Choroid plexus epithelial cell (primary cell): ENCODE measurements around the gene CYFIP2.

Experiments
- DNase-seq: peaks from one replicate; pipeline ENCODE4 v3.0.0-alpha.2; 2010; ENCODE audit warnings: low read depth
- H3K4me3 ChIP-seq: 2 replicates; pipeline ENCODE4 v1.5.1; 2011; ENCODE audit warnings: low read depth, mild to moderate bottlenecking, control low read depth, low read length, moderate library complexity
- TF ChIP-seq, protein P1 (sequence below): conservative IDR thresholded peaks from 2 replicates; pipeline ENCODE4 v1.5.1; 2011; ENCODE audit warnings: low read depth, mild to moderate bottlenecking, control low read depth, inconsistent platforms, low read length, moderate library complexity

CYFIP2 gene

DNA sequence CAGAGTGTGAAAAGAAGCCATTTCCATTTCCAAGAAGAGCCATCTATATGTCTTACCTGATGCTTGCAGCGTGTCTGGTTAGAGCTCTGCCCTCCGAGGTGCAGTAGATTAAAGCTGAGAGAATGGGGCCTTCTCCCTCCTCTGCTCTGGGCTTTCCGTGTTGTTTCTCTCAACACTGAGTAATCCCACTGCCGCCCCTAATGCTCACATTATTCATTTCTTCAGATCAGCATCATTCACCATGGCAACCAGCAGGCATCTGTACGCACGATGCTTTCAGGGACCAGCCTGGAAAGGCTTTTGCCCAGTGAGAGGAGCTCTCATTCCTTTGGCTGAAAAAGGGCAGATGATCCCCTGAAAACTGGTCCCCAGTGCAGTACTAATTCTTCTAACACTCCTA, 79.6 kb downstream of the CYFIP2 start:
- TF ChIP-seq, protein P1, sequence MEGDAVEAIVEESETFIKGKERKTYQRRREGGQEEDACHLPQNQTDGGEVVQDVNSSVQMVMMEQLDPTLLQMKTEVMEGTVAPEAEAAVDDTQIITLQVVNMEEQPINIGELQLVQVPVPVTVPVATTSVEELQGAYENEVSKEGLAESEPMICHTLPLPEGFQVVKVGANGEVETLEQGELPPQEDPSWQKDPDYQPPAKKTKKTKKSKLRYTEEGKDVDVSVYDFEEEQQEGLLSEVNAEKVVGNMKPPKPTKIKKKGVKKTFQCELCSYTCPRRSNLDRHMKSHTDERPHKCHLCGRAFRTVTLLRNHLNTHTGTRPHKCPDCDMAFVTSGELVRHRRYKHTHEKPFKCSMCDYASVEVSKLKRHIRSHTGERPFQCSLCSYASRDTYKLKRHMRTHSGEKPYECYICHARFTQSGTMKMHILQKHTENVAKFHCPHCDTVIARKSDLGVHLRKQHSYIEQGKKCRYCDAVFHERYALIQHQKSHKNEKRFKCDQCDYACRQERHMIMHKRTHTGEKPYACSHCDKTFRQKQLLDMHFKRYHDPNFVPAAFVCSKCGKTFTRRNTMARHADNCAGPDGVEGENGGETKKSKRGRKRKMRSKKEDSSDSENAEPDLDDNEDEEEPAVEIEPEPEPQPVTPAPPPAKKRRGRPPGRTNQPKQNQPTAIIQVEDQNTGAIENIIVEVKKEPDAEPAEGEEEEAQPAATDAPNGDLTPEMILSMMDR: no peak
- no peak for DNase-seq
- H3K4me3 ChIP-seq: no peak overlapping the region

DNA sequence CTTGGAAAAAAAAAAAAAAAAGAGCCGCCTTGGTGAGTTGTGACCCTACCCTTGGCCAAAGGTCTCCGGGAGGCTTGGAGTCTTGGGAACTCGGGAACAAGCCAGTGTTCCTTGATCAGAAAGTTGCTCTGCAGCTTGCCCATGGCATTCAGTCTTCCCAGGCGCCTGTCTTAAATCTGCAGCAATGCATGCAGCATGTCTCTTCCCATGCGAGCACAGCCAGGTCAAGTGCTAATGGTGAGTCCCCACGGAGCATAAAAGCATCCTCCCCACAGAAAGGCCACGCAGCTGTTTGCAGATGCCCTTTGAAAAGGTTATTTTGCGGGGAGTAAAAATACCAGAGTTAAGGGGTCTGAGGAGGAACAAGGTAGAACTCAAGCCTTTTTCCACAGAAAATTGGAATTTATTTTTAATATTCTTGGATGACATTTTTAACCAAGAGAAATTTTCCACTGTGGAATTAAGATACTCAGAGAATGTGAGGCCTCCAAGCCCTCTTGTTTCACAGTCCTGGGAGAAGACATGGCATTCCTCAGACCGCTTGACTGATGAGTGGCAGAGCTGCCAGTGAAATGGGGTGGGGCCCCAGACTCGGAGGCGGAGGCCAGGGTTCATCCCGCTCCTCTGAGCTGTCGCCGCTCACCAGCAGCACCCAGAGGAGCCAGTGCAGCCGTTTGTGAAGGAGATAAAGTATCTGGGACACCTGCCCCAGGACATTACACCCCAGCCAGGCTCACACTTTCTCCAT, 81.6 kb downstream of the CYFIP2 start:
- H3K4me3 ChIP-seq: no peak overlapping the region
- TF ChIP-seq, protein P1: no peak
- no peak for DNase-seq

DNA sequence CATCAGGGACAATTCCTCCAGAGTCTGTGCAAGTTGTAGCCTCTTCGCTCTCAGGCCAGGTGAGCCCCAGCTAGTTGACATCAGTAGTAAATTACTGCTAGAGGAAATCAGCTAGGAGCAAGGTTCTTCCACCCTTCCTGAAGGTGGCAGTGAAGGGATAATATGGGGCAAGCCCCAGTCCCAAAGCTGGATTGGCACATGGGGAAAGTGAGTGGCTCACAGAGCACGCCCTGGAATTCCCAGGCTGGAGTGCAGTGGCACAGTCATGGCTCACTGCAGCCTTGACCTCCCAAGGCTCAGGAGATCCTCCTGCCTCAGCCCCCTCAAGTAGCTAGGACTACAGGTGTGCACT, 82.1 kb downstream of the CYFIP2 start:
- TF ChIP-seq, protein P1: no peak
- DNase-seq: no peak
- no peak overlapping the region for H3K4me3 ChIP-seq

DNA sequence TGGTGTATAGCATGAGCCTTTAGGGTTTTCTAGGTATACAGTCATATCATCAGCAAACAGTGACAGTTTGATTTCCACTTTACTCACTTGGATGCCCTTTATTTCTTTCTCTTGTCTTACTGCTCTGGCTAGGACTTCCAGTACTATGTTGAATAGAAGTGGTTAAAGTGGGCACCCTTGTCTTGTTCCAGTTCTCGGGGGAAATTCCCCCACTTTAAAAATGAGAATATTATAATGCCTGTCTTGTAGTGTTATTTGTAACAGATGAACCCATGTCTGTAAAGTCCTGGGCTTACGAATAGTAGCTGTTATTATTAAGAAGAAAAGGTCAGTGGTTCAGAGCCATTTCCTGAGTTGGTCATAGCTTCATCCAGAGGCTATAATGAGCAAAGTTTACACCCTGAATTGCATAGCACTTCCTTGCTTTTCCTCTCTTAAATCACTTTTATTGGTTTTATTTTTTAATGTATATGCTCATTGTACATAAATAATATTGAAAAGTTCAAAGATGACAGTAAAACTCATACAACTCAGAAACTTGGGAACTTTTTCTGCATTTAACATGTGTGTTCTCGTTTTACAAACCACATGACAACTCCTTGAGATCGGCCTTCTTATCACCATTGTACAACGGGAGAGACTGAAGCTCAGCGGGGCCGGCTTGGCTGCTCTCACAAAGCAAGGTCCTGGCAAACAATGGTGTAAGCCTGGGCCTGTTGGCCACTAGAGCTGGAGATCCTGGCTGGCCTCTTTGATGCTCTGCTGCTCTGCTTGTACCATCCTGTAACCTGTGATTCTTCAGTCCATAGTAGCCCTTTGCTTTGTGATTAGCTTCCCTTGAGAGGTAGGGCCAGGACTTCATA, 85.2 kb downstream of the CYFIP2 start:
- no peak overlapping the region for H3K4me3 ChIP-seq
- peak; percentile 57 for DNase-seq
- TF ChIP-seq, protein P1: no peak

DNA sequence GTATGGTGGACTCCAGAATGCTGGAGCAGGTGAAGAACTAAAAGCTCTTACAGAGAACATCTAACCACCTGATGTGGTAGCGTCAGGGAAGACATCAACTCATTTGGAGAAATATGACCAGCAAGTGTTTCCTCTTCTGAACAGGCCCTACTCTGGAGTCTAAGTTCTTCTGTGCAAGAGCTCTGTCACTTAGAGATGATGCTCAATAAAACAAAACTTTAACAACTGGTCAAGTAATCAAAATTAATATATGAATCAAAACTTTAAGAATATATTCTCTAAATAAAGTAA, 85.8 kb downstream of the CYFIP2 start:
- TF ChIP-seq, protein P1: no peak
- DNase-seq: no peak
- no peak overlapping the region for H3K4me3 ChIP-seq

DNA sequence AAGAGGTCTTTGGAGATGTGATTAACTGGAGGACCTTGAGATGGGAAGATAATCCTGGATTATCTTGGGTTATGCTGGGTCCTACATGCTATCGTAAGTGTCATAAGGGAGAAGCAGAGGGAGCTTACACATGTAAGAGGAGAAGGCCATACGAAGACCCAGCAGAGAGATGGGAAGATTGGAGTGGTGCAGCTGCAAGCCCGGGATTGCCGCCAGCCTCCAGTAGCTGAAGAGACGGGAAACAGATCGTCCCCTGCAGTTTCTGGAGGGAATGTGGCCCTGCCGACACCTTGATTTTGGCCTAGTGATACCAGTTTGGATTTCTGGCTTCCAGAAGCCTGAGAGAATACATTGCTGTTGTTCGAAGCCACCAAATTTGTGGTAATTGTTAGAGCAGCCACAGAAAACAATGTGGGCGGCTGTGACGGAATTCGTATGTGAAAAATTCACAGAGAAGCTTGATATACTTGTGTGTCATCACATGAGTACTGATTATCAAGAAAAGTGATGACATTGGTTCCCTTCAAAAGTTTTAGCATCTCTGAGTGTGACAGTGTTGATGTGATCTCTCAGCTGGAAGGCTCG, 86.9 kb downstream of the CYFIP2 start:
- TF ChIP-seq, protein P1: no peak
- no peak overlapping the region for H3K4me3 ChIP-seq
- no peak for DNase-seq
